ENCODE results near the gene LMOD3. TPM values are rescaled to one million over a fixed set of nuclear protein-coding genes. Genes with fewer than 3 reads are reported as not detected.

The LMOD3 gene
- total and polyA plus RNA-seq, 2 of the 4 experiments (the other 2 are of a cell fraction): not detected

DNA sequence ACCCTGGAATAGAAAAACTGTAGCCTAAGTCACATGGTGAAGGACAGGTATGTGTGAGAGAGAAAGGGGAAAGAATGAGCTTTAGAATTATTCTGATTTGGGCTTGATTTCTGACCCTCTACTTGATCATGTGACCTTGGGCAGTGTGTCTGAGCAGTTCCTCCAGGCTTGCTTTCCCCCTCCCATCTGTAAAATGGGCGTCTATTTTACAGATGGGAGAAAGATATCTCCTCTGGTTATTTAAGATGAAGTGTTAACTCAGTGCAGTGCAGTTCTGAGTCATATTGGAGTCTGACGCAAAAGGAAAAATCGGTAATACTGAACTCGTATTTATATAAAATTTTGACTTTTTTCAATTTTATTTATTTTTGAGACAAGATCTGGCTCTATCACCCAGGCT lies 38.1 kb upstream of the LMOD3 start:
- BruUV-seq (replicated peaks): no TSS peak
- DNase-seq (no peak), ATAC-seq (ENCODE audit: low read depth) (no peak)
- Histone ChIP-seq H2BK15ac (ENCODE audit: low read depth, low read length) (no peak overlapping the region), H3K56ac (ENCODE audit: extremely low read depth, insufficient read depth, low read length) (no peak overlapping the region), H3K18ac (ENCODE audit: low read depth, low read length) (no peak overlapping the region), H3K14ac (replicated peaks; ENCODE audit: low read depth, low read length) (no peak overlapping the region), H3K9me1 (ENCODE audit: insufficient read depth, low read length) (no peaks in the 10 kb centered on the region), H2BK120ac (ENCODE audit: low read depth, low read length) (no peak overlapping the region), H2AFZ (replicated peaks; ENCODE audit: low read length, poor library complexity) (no peak overlapping the region), H2BK5ac (ENCODE audit: low read depth, low read length, poor library complexity, severe bottlenecking) (no peak overlapping the region), H4K8ac (ENCODE audit: low read depth in 2 of 2, low read length in 2 of 2) (no peak overlapping the region), H3K23ac (ENCODE audit: low read depth, low read length) (no peak overlapping the region), H3K27me3 (ENCODE audit: control insufficient read depth, insufficient read depth, low read length) (peaks cover 19% of the 10 kb centered on the region), H3K9me3 (ENCODE audit: control insufficient read depth, insufficient read depth, low read length) (no peaks in the 10 kb centered on the region), H3K36me3 (ENCODE audit: control insufficient read depth, insufficient read depth, low read length) (no peaks in the 10 kb centered on the region), H3K4ac (ENCODE audit: low read depth, low read length) (no peak overlapping the region), H2AK5ac (ENCODE audit: low read depth, low read length) (no peak overlapping the region), H3K4me3 (ENCODE audit: insufficient read depth, low read depth, low read length) (no peak overlapping the region), H3K9ac (ENCODE audit: low read depth, low read length) (no peak overlapping the region), H3K79me1 (ENCODE audit: low read depth in 1 of 2, low read length in 2 of 2) (no peaks in the 10 kb centered on the region), H3K4me1 (ENCODE audit: control insufficient read depth, insufficient read depth, low read length) (no peaks in the 10 kb centered on the region), H4K91ac (ENCODE audit: insufficient read depth, low read depth, low read length) (no peak overlapping the region), H4K5ac (ENCODE audit: low read depth, low read length) (no peak overlapping the region), H3K27ac (ENCODE audit: insufficient read depth, low read length) (no peak overlapping the region), H2AK9ac (replicated peaks; ENCODE audit: low read depth, low read length, poor library complexity) (no peak overlapping the region), H2BK20ac (ENCODE audit: low read depth, low read length) (no peak overlapping the region), H3K4me2 (ENCODE audit: low read depth, low read length) (no peak overlapping the region), H4K20me1 (ENCODE audit: insufficient read depth, low read length) (no peaks in the 10 kb centered on the region)
- in situ Hi-C loops (cut with MboI; ENCODE audit: low sequenced_read_pairs) (loop anchor here (10.0 to 25.0 kb wide), 2 partner anchors 284 to 802 kb away; no protein-coding TSS in a partner anchor), intact Hi-C loops (cut with micrococcal nuclease) (loop anchor here (2.0 kb wide), 1 partner anchor 790 kb away; no protein-coding TSS in a partner anchor), dilution Hi-C loops (cut with HindIII; ENCODE audit: low sequenced_read_pairs, unreplicated experiment) (no loop called here)
- POLR2A ChIA-PET (ENCODE audit: unreplicated experiment): no interaction called here
- CTCF ChIA-PET: interaction anchor here (1.1 to 2.3 kb wide), 6 partner anchors 13 to 156 kb away, joined by 3 to 16 read pairs (median 6); no protein-coding TSS in a partner anchor
- WGBS, 2 experiments (ENCODE audit: extremely low coverage in 2 of 2, insufficient read length in 1 of 2): no CpG with 5 or more reads among the region's 4 CpGs
- no peak for TF ChIP-seq RCOR1 (IDR thresholded peaks at IDR 0.05; ENCODE audit: insufficient replicate concordance, low read length)
- no peak for TF ChIP-seq CHD1 (IDR thresholded peaks at IDR 0.05; ENCODE audit: low read depth, low read length)
- TF ChIP-seq CEBPB (IDR thresholded peaks at IDR 0.05; ENCODE audit: low read depth, low read length): no peak
- no peak for TF ChIP-seq BHLHE40 (IDR thresholded peaks at IDR 0.05; ENCODE audit: low read depth, low read length)
- 0 out of 2 replicates have a peak, but pooled peaks have one; percentile 2 for TF ChIP-seq USF2 (IDR thresholded peaks at IDR 0.05; ENCODE audit: low read depth, low read length)
- TF ChIP-seq POLR2A (IDR thresholded peaks at IDR 0.05; ENCODE audit: low read depth, low read length): no peak
